Karpas-422 (cell line): Measurements from ENCODE around the gene FAAP100. TPM values are rescaled to one million over a fixed set of nuclear protein-coding genes. Genes with fewer than 3 reads are reported as not detected.
A peak's percentile ranks its signal among the peaks of the same experiment; 100 is the strongest.

Experiments
- DNase-seq: peaks from one replicate; pipeline ENCODE4 v3.0.0-alpha.2; 2015
- H2AFZ ChIP-seq: fragments of 200-600 bp; sonication (generic); 2 replicates; pipeline ENCODE4 v1.6.1; 2014; ENCODE audit warnings: antibody characterized with exemption, low read length, mixed read lengths
- H3K27ac ChIP-seq: fragments of 200-600 bp; sonication (generic); 2 replicates; pipeline ENCODE4 v1.5.1; 2014; ENCODE audit warnings: mild to moderate bottlenecking, low read length, moderate library complexity
- H3K27me3 ChIP-seq: fragments of 200-600 bp; sonication (generic); 2 replicates; pipeline ENCODE4 v1.6.1; 2014; ENCODE audit warnings: low read length, mixed read lengths
- H3K36me3 ChIP-seq: fragments of 200-600 bp; sonication (generic); 2 replicates; pipeline ENCODE4 v1.6.1; 2014; ENCODE audit warnings: low read length, mixed read lengths; ENCODE audit not compliant: insufficient read depth
- H3K4me1 ChIP-seq: fragments of 200-600 bp; sonication (generic); 2 replicates; pipeline ENCODE4 v1.6.1; 2014; ENCODE audit warnings: mild to moderate bottlenecking, low read length, mixed read lengths
- H3K4me2 ChIP-seq: fragments of 200-600 bp; sonication (generic); 2 replicates; pipeline ENCODE4 v1.6.1; 2014; ENCODE audit warnings: low read length, low read depth, mild to moderate bottlenecking; ENCODE audit not compliant: poor library complexity, severe bottlenecking
- H3K4me3 ChIP-seq: fragments of 200-600 bp; sonication (generic); 2 replicates; pipeline ENCODE4 v1.5.1; 2014; ENCODE audit warnings: mild to moderate bottlenecking, antibody characterized with exemption, low read length, mixed read lengths
- H3K79me2 ChIP-seq: fragments of 200-600 bp; sonication (generic); 2 replicates; pipeline ENCODE4 v1.6.1; 2014; ENCODE audit warnings: mild to moderate bottlenecking, low read length, mixed read lengths
- H3K9ac ChIP-seq: fragments of 200-600 bp; sonication (generic); 2 replicates; pipeline ENCODE4 v1.6.0; 2014; ENCODE audit warnings: low read length
- H3K9me2 ChIP-seq: fragments of 200-600 bp; sonication (generic), shearing (Covaris generic); replicated peaks from 2 replicates; pipeline ENCODE4 v1.6.0; 2014; ENCODE audit warnings: mild to moderate bottlenecking, low read length, moderate library complexity; ENCODE audit not compliant: insufficient read depth
- H3K9me3 ChIP-seq: fragments of 300-700, 200-600 bp; sonication (generic); 2 replicates; pipeline ENCODE4 v1.6.1; 2014; ENCODE audit warnings: low read length, mixed read lengths
- H4K20me1 ChIP-seq: fragments of 200-600 bp; sonication (generic); 2 replicates; pipeline ENCODE4 v1.6.1; 2014; ENCODE audit warnings: mild to moderate bottlenecking, antibody characterized with exemption, low read length, low read depth; ENCODE audit not compliant: insufficient read depth
- total RNA-seq: library from RNA; depleted of rRNA; stranded (reverse); fragments of >200 nt; shearing (Covaris generic); gene quantifications from 2 replicates; pipeline ENCODE4 v1.2.3, GENCODE V29; 2014; ENCODE audit warnings: low replicate concordance

Gene FAAP100
- total RNA-seq, 1 experiment from 2014 or later: 14.8 TPM

GRCh38 chr17:81518113-81518784, 33.9 kb downstream of the FAAP100 start:
- Histone ChIP-seq H3K27ac (no peak overlapping the region), H3K79me2 (no peaks in the 10 kb centered on the region), H3K4me3 (no peak overlapping the region)

DNA sequence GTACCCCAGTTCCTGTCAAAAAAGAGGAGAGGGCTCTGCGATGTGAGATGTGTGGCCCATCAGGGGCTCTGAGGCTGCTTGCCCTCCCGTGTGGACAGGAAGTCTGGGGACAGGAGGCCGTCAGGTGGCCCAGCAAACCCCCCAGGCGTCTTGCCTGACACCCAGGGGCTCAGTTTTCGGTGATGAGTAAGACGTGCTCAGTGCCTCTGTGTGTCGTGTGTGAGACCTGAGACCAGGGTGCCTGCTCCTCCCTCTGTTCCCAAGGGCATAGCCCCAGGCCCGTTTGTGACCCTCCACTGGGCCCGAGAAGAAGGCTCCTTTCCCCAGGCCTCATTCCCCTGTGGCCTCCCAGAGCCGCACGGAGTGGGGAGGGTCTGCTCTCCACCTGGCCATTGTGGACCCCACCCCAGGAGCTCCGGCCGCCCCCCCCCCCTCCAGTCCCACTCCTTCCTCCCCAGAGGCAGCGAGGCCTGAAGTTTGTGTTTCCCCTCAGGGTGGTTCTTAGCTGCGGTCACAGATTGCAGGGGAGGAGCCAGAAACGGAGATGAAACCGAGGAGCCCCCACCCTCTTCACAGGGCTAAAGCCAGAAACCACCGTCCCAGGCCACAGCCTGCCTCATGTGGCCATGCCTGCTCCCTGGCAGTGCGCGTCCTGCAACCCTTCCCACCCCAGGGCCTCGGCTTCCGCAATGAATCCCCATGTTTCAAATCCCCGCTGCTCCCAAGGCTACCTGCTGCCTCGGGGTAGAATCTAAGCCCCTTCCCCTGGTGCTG, 34.6 kb downstream of the FAAP100 start:
- H3K79me2 ChIP-seq: 0 out of 2 replicates have a peak, but pooled peaks cover under 1% of the 10 kb centered on the region
- no peaks in the 10 kb centered on the region for H3K27me3 ChIP-seq
- no peaks in the 10 kb centered on the region for H3K9me2 ChIP-seq
- H3K36me3 ChIP-seq: 0 out of 2 replicates have a peak, but pooled peaks cover under 1% of the 10 kb centered on the region
- peak; percentile 65 for DNase-seq
- H3K4me1 ChIP-seq: peaks cover 51% of the 10 kb centered on the region
- peak overlapping the region; percentile 94 for H3K4me2 ChIP-seq
- peak overlapping the region; percentile 43 for H3K9ac ChIP-seq
- no peak overlapping the region for H2AFZ ChIP-seq
- no peaks in the 10 kb centered on the region for H3K9me3 ChIP-seq
- H4K20me1 ChIP-seq: peaks cover 12% of the 10 kb centered on the region; the same call in 1 of the 2 replicates
- H3K4me3 ChIP-seq: peak overlapping the region; percentile 68; the same call in 1 of the 2 replicates
- no peak overlapping the region for H3K27ac ChIP-seq

More at GRCh38 chr17:81518113-81518784, 33.9 kb downstream of the FAAP100 start:
- Histone ChIP-seq H3K4me2 (peak overlapping the region; percentile 94), H3K4me1 (peaks cover 48% of the 10 kb centered on the region), H3K9ac (peak overlapping the region; percentile 43), H2AFZ (no peak overlapping the region), H3K9me2 (no peaks in the 10 kb centered on the region), H3K9me3 (no peaks in the 10 kb centered on the region), H3K27me3 (no peaks in the 10 kb centered on the region), H3K36me3 (no peaks in the 10 kb centered on the region), H4K20me1 (peaks cover 12% of the 10 kb centered on the region; the same call in 1 of the 2 replicates)
- DNase-seq: no peak

GRCh38 chr17:81517009-81517338, 35.2 kb downstream of the FAAP100 start:
- Histone ChIP-seq H3K27me3 (no peaks in the 10 kb centered on the region), H3K36me3 (peaks cover 6% of the 10 kb centered on the region), H3K9me3 (no peaks in the 10 kb centered on the region), H3K4me1 (peaks cover 51% of the 10 kb centered on the region), H3K79me2 (peaks cover 6% of the 10 kb centered on the region; the same call in 1 of the 2 replicates), H3K4me3 (peak overlapping the region; percentile 68; the same call in 1 of the 2 replicates), H3K27ac (no peak overlapping the region), H4K20me1 (peaks cover 17% of the 10 kb centered on the region), H3K9me2 (no peaks in the 10 kb centered on the region), H2AFZ (no peak overlapping the region), H3K4me2 (peak overlapping the region; percentile 94), H3K9ac (peak overlapping the region; percentile 90)
- no peak for DNase-seq

DNA sequence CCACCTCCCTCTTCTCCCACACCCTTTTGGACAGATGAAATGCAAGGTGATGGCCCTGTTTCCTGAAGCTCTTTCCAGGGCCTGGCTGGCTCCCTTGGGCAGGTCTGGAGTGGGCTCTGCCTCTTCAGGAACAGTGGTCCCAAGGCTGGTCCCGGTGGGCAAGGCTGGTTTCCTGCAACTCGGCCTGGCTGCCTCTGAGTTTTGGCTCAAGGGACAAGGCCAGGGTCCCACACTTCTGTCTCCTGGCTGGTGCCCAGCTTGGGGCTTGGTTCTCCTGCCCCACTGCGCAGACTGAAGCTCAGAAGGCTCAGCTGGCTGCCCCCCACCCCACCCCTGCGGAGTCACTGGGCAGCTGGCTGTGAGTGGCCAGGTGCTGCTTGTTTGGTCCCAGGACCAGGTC, 35.7 kb downstream of the FAAP100 start:
- no peaks in the 10 kb centered on the region for H3K27me3 ChIP-seq
- no peaks in the 10 kb centered on the region for H3K9me3 ChIP-seq
- H3K27ac ChIP-seq: no peak overlapping the region
- peak overlapping the region; percentile 90 for H3K9ac ChIP-seq
- peaks cover 53% of the 10 kb centered on the region for H3K4me1 ChIP-seq
- peaks cover 22% of the 10 kb centered on the region for H4K20me1 ChIP-seq
- H3K4me2 ChIP-seq: peak overlapping the region; percentile 94
- no peak for DNase-seq
- H3K36me3 ChIP-seq: peaks cover 11% of the 10 kb centered on the region
- no peaks in the 10 kb centered on the region for H3K9me2 ChIP-seq
- no peak overlapping the region for H2AFZ ChIP-seq
- H3K4me3 ChIP-seq: peak overlapping the region; percentile 68; the same call in 1 of the 2 replicates
- H3K79me2 ChIP-seq: peaks cover 9% of the 10 kb centered on the region

DNA sequence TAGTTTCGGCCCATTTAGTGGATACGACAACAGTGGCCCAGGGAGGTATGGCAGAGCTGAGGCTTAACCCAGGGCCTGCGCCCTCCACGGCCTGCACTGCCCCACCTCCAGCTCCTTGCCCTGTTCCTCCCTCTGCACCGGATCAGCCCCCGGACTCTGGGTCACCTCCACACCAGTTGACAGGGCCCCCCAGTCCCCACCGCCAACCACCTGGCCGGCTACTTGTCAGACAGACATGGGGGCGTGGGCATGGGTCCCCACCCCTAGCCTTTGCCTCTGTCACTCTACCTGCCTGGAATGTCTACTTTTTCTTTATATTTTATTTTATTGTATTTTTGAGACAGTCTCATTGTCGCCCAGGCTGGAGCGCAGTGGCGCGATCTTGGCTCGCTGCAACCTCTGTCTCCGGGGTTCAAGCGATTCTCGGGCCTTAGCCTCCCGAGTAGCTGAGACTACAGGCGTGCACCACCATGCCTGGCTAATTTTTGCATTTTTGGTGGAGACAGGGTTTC, 36.6 kb downstream of the FAAP100 start:
- H3K27me3 ChIP-seq: no peaks in the 10 kb centered on the region
- H3K9ac ChIP-seq: peak overlapping the region; percentile 90
- H2AFZ ChIP-seq: no peak overlapping the region
- H3K4me3 ChIP-seq: peak overlapping the region; percentile 68
- H3K9me2 ChIP-seq: no peaks in the 10 kb centered on the region
- no peaks in the 10 kb centered on the region for H3K9me3 ChIP-seq
- no peak for DNase-seq
- peak overlapping the region; percentile 93 for H3K27ac ChIP-seq
- H4K20me1 ChIP-seq: peaks cover 31% of the 10 kb centered on the region
- H3K79me2 ChIP-seq: peaks cover 11% of the 10 kb centered on the region
- peak overlapping the region; percentile 94 for H3K4me2 ChIP-seq
- peaks cover 62% of the 10 kb centered on the region for H3K4me1 ChIP-seq
- peaks cover 19% of the 10 kb centered on the region for H3K36me3 ChIP-seq

DNA sequence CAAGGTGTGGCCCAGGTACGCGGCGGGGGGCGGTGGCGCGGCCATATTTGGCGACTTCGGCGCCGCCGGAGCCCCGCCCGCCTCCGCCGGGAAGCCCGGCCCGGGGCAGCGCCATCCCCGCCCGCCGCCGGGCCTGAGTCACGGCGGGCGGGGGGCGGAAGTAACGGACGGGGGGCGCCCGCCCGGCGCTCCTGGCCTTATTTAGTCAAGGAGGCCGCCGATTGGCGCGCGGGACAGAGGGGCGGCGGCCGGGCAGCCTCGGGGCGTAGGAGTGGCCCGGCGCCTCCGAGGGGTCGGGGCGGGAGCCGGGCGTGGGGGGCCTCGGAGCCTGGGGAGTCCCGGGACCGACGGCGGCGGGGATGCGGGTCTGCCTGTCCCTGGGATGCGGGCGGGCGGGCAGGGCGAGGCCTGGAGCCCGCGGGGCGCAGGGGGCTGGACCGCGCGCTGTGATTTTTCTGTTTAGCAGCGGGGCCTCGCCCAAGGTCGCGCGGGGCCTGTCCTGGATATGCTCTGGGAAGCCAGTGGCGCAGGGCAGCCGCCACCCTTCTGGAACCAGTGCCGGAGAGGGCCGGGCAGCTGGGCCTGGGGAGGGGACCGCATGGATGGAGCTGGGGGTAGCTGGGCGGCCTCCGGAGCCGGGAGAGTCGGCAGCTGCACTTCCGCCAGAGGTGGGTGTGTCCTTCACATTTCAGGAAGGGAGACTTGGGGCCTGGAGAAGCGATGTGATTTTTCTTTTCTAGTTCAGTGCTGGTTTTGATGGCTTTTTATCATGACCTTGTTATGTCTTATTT, 37.2 kb downstream of the FAAP100 start:
- peak; percentile 88 for DNase-seq
- Histone ChIP-seq H3K27ac (peak overlapping the region; percentile 93), H4K20me1 (peaks cover 32% of the 10 kb centered on the region), H3K36me3 (peaks cover 26% of the 10 kb centered on the region), H3K27me3 (no peaks in the 10 kb centered on the region), H3K4me1 (peaks cover 68% of the 10 kb centered on the region), H3K9me2 (no peaks in the 10 kb centered on the region), H3K4me3 (peak overlapping the region; percentile 68), H3K9me3 (no peaks in the 10 kb centered on the region), H3K9ac (peak overlapping the region; percentile 90), H3K79me2 (peaks cover 11% of the 10 kb centered on the region), H2AFZ (no peak overlapping the region), H3K4me2 (peak overlapping the region; percentile 94)

GRCh38 chr17:81514489-81514738, 37.7 kb downstream of the FAAP100 start:
- H3K36me3 ChIP-seq: peaks cover 27% of the 10 kb centered on the region
- H3K27ac ChIP-seq: peak overlapping the region; percentile 93
- H4K20me1 ChIP-seq: peaks cover 30% of the 10 kb centered on the region
- H3K9me3 ChIP-seq: no peaks in the 10 kb centered on the region
- H3K9me2 ChIP-seq: no peaks in the 10 kb centered on the region
- H2AFZ ChIP-seq: no peak overlapping the region
- peaks cover 69% of the 10 kb centered on the region for H3K4me1 ChIP-seq
- peak overlapping the region; percentile 90 for H3K9ac ChIP-seq
- H3K4me2 ChIP-seq: peak overlapping the region; percentile 94
- DNase-seq: no peak
- peaks cover 11% of the 10 kb centered on the region for H3K79me2 ChIP-seq
- no peaks in the 10 kb centered on the region for H3K27me3 ChIP-seq
- H3K4me3 ChIP-seq: peak overlapping the region; percentile 68
